GM19025 (cell line): Measurements from ENCODE around the gene TMEM242.

ENCODE experiments used
- ATAC-seq: cut with Tn5 transposase; IDR thresholded peaks from one replicate; pipeline ENCODE4 v1.9.1; 2021; ENCODE audit warnings: mild to moderate bottlenecking, low read depth, moderate library complexity; ENCODE audit not compliant: unreplicated experiment

Gene TMEM242

GRCh38 chr6:157291356-157291755 is 32.0 kb downstream of the TMEM242 start:
- ATAC-seq, result no peak

- no peak for ATAC-seq
Observed at GRCh38 chr6:157290797-157291196, 32.5 kb downstream of the TMEM242 start.

DNA sequence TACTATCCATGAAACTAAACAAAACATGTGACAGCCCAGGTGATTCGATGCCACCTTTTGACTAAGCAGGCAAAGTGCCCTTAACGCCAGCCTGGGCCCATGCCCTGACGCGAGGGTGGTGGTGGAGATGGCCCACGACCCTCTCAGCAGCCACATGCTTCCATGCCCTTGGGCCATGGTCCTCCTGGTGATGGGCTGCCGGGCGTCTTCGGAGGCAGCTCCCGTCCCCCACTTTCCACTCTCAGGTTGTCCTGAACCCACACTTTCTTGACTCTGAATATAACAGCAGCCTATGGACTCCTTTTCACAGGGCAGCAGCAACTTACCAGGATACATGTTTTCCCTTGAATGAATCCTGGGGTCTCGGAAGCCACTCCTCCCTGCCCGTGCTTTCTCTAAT is 33.6 kb downstream of the TMEM242 start:
- no peak for ATAC-seq

GRCh38 chr6:157288575-157288974 is 34.7 kb downstream of the TMEM242 start:
- no peak for ATAC-seq

GRCh38 chr6:157287923-157288322 is 35.4 kb downstream of the TMEM242 start:
- no peak for ATAC-seq

DNA sequence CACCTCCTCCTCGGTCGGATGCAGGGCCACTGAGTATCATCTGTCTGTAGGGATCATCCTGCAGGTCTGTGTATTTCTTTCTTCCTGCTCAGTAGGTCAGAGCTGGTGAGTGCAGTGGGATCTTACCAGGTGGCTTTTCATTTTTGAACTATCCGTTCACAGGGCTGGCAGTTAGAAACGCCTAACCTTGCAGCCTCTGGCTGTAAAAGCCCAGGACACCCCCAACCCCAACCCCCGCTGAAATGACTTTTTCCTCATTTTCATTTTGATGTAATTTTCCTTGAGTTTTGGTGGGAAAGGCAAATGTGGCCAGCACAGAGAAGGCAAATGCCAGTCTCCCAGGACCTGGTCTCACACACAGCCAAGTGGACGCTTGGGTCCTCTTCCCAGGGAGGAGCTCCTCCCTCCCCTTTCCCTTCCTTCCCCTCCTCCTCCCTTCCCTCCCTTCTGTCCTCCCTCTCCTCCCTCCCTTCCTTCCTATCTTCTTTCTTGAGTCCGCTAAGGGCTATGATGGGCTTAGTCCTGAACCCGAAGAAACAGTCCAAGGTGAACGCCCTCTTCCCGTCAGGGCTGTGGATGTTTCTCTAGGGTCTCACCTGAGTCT is 36.0 kb downstream of the TMEM242 start:
- no peak for ATAC-seq

- no peak for ATAC-seq
Observed at GRCh38 chr6:157285422-157285779, 37.9 kb downstream of the TMEM242 start.

DNA sequence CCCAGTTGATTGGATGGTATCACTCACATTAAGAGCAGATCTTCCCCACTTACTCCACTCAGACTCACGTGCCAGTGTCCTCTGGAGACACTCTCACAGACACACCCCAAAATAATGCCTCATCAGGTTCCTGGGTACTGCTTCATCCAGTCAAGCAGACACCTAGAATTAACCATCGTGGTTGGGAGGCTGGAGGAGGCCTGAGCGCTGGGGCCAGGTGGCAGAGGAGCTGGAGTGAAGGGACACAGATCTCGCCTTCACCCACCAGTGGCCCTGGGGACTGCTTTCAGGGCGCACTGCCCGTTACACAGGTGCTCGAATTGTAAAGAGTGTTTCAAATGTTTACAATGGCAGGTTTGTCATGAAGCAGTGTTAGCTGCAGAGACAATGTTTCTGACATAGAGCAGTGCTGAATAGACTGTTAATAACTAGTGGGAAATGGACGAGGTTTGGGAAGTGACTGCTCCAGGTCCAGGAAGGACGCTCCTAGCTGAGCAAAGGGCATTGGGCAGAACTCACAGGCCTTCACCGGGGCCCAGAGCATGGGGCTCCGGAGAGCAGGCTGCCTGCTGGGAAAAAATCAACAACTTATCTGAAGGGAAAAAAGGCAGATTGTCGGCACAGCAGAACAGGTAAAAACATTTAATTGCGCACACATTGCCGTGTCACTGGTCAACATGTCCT is 38.4 kb downstream of the TMEM242 start:
- ATAC-seq, result no peak

GRCh38 chr6:157283900-157284737 is 39.2 kb downstream of the TMEM242 start:
- ATAC-seq, result no peak

GRCh38 chr6:157283330-157283898 is 39.9 kb downstream of the TMEM242 start:
- no peak for ATAC-seq

DNA sequence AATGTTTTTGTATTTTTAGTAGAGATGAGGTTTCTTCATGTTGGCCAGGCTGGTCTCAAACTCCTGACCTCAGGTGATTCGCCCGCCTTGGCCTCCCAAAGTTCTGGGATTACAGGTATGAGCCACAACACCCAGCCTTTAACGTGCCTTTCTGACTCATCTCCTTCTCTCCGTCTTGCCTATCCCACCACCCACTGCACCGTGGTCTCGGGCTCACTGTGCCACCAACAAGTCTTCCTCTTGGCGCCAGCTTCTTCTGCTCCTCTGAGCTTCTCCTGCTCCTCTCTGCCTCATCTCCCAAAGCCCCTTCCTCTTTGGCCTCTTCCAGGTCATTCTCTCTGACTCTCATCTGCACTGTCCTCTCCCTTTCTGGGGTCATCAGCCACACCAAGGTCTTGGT is 41.0 kb downstream of the TMEM242 start:
- ATAC-seq, result no peak

DNA sequence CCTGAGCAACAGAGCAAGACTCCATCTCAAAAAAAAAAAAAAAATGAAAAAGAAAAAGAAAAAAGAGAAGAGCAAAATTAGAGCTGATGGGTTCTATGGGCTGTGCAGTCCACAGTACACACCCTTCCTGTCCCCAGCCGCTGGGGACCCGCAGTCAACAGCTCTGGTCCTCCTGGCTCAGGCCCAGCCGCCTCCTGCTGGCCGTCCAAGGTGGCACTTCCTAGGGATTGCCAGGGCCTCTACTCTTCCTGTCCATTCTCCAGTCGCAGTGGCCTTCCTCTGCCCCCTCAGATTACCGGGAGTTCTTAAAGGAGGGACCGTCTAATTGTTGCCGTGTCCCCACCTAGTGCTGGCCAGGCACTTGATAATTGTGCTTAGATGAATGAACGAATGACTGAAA is 41.7 kb downstream of the TMEM242 start:
- no peak for ATAC-seq

- no peak for ATAC-seq
Observed at GRCh38 chr6:157280947-157281346, 42.4 kb downstream of the TMEM242 start.

DNA sequence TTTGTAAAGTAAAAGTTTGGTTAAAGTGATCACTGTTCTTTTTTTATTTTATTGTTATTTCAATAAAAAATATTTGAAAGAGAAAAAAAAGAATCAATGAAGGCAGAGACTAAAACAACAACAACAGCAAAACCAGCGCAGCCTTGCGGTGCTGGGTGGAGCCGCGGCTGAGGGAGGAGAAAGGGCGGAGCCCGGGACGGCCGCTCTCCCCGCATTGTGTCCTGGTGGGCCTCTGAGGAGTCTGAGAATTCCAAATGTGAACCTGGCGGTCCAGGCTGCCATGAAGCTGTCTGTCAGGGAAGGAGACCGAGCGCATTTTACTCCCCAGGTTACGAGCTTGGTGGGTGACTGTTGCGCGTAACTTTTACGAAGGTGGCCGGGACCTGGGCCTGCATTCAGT is 43.2 kb downstream of the TMEM242 start:
- ATAC-seq, result no peak

GRCh38 chr6:157278171-157278570 is 45.1 kb downstream of the TMEM242 start:
- no peak for ATAC-seq

GRCh38 chr6:157276731-157277130 is 46.6 kb downstream of the TMEM242 start:
- no peak for ATAC-seq

GRCh38 chr6:157276134-157276532 is 47.2 kb downstream of the TMEM242 start:
- ATAC-seq, result no peak

DNA sequence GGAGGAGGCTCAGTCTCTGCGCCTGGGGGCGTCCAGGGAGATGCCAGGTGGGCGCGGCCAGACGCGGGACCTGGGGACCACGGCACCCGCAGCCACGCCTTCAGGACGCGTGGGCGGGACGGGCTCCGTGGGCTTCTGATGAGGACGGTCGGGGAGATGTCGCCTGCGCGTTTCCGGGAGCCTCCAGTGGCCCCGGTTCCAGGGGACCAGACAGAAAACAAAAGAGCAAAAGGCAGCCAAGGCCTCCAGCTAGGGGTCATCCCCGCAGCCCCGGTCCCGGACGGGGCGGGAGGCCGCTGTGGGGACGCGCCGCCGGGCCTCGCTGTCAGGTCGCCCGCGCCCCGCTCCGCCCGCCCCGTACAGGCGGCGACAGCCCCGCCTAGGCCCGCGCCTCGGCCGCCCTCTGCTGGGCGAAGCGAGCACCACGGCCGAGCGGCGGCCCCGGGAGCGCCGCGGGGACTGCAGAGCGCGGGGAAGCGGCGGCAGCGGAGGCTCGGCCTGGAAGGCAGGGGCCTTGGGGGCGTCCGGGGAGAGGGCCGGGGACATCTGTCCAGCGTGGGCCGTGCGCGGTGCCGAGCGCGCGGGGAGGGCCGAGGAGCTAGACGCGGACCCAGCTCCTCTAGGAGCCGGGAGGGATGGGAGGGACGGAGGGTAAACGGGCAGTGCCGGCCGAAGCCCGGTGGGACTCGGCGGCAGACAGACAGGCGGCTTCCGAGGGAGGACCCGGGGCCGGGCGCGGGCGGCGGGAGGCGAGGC is 48.7 kb downstream of the TMEM242 start:
- ATAC-seq, result peak; percentile 94

DNA sequence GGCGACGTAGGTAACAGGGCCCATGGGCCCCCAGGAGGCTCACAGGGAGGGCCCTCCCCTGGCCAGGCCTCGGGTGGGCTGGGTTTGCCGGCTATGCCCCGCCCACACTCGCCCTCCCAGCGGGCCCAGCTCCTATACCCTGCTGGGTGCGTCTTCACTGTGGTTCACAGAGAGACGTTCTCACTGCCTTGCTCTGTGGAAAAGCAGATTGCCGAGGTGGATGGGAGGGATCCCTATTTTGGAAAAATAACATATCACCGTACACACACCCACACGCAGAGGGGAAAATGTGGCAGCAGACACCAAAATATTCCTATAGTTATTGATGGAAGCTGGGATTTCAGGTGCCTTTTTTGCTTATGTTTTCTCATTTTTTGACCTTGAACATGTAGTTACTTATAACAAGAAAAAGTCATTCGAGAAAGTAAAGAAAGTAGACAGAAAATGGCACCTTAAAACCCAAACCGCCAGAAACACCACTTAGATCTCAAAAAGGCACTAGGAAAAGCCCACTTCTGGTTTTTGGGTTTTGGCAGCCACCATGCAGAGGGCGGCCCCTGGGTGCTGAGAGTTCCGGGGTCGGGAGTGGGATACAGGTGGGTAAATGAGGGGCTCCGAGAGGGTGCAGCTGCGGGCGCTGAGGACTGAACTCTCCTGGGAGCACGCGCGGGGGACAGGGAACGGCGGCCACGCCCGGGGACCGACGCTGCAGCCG is 49.4 kb downstream of the TMEM242 start:
- peak; percentile 25 for ATAC-seq
